Measurements from ENCODE around the gene CYTH1. TPM values are rescaled to one million over a fixed set of nuclear protein-coding genes. Genes with fewer than 3 reads are reported as not detected.

Gene CYTH1
- polyA plus RNA-seq, 1 experiment: 13.7 TPM

DNA sequence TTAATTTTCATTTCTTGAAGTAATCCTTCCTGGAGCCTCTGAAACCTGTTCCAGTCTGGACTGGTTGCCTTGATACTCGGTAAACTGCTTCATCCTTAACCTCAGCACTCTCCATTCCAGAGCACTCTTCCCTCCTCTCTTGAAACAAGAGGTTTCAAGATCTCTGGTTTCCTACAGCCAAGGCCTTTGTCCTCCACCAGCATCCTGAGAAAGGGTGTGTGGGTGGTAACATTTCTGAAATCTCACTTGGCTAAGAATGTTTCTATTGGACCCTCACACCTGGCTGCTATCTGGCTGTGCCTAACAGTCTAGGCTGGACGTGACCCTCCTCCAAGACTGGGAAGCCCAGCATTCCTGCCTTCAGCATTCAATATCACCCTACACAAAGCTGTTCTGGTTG is 99.7 kb downstream of the CYTH1 start:
- Histone ChIP-seq H3K9me3 (ENCODE audit: control insufficient read depth, insufficient read depth, low read length) (no peaks in the 10 kb centered on the region), H3K4me3 (ENCODE audit: low read depth, low read length) (no peak overlapping the region), H3K27me3 (ENCODE audit: control insufficient read depth, insufficient read depth, low read length) (no peaks in the 10 kb centered on the region), H3K27ac (ENCODE audit: low read depth, low read length) (no peak overlapping the region)
- no peak for DNase-seq (ENCODE audit: low read depth, low spot score)
- CTCF ChIA-PET: no interaction called here
- TF ChIP-seq, protein P1, sequence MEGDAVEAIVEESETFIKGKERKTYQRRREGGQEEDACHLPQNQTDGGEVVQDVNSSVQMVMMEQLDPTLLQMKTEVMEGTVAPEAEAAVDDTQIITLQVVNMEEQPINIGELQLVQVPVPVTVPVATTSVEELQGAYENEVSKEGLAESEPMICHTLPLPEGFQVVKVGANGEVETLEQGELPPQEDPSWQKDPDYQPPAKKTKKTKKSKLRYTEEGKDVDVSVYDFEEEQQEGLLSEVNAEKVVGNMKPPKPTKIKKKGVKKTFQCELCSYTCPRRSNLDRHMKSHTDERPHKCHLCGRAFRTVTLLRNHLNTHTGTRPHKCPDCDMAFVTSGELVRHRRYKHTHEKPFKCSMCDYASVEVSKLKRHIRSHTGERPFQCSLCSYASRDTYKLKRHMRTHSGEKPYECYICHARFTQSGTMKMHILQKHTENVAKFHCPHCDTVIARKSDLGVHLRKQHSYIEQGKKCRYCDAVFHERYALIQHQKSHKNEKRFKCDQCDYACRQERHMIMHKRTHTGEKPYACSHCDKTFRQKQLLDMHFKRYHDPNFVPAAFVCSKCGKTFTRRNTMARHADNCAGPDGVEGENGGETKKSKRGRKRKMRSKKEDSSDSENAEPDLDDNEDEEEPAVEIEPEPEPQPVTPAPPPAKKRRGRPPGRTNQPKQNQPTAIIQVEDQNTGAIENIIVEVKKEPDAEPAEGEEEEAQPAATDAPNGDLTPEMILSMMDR (IDR thresholded peaks at IDR 0.05; ENCODE audit: low read depth, low read length): no peak
- POLR2A ChIA-PET: no interaction called here

DNA sequence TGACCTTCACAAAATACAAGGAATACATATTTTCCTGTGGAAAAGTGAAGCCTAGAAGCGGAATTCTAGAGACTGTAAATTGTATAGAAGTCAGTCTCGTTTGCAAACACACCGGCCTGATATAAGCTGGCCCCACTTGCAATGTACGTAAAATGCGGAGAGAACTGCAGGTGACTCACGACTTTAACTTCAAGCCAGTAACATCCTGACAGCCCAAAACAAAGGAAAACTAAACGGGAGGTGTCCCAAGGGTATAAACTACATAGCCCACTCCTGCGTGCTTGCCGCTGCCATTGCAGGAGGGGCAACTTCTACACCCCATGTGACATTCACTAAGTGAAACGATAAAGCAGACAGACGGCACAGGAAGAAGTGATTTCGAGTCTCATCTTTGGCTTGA is 101.6 kb downstream of the CYTH1 start:
- H3K27me3 ChIP-seq (ENCODE audit: control insufficient read depth, insufficient read depth, low read length): no peaks in the 10 kb centered on the region
- no peaks in the 10 kb centered on the region; the same call in 1 of the 2 replicates for H3K9me3 ChIP-seq (ENCODE audit: control insufficient read depth, insufficient read depth, low read length)
- CTCF ChIA-PET: interaction anchor here (1.1 kb wide), 1 partner anchor 26 kb away, joined by 3 read pairs; no protein-coding TSS in a partner anchor
- no peak overlapping the region for H3K4me3 ChIP-seq (ENCODE audit: low read depth, low read length)
- POLR2A ChIA-PET: no interaction called here
- DNase-seq (ENCODE audit: low read depth, low spot score): no peak
- H3K27ac ChIP-seq (ENCODE audit: low read depth, low read length): no peak overlapping the region
- TF ChIP-seq, protein P1 (IDR thresholded peaks at IDR 0.05; ENCODE audit: low read depth, low read length): no peak

DNA sequence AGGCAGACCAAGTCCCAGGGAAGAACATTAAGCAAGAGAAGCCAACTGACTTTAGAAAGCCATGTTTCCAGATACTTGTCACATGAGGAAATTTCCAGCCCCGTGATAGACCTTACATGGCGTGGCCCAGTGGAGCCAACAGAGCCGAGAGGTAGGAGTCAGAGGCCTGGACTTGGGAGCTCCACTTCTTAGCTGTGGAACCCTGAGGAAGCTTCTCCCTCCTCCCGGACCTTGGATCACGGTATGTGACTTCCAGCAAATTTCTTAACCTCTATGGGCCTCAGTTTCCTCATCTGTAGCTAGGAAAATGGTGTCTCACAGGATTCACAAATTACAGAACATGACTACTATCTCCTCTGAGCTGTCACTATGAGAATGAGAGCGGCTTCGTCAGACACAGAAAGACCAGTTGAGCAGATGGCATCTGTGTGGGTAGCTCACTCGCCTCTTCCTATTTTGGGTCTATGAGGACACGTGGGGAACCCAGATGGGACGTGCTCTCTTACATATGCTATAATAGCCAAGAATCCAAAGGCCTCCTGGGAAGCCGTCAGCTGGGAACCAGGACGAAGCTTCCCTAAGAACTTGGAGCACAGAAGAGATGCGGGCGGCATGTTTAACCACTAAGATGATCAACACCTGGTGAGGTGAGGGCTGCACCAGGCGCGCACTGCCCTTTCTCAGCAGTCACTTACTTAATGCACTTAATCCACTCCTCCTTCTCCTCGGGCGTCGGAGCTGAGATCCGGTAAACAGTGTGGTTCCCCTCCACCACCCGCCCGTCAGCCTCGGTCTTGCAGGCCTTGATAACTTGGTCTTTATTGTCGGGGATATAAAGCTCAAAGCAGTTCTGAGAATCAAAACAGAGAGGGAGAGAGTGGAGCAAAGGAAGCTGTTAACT is 102.3 kb downstream of the CYTH1 start:
- TF ChIP-seq, protein P1 (IDR thresholded peaks at IDR 0.05; ENCODE audit: low read depth, low read length): no peak
- no peaks in the 10 kb centered on the region; the same call in 1 of the 2 replicates for H3K9me3 ChIP-seq (ENCODE audit: control insufficient read depth, insufficient read depth, low read length)
- DNase-seq (ENCODE audit: low read depth, low spot score): no peak
- POLR2A ChIA-PET: no interaction called here
- CTCF ChIA-PET: interaction anchor here (1.1 kb wide), 1 partner anchor 27 kb away, joined by 3 read pairs; no protein-coding TSS in a partner anchor
- no peaks in the 10 kb centered on the region for H3K27me3 ChIP-seq (ENCODE audit: control insufficient read depth, insufficient read depth, low read length)
- H3K27ac ChIP-seq (ENCODE audit: low read depth, low read length): no peak overlapping the region
- H3K4me3 ChIP-seq (ENCODE audit: low read depth, low read length): no peak overlapping the region

DNA sequence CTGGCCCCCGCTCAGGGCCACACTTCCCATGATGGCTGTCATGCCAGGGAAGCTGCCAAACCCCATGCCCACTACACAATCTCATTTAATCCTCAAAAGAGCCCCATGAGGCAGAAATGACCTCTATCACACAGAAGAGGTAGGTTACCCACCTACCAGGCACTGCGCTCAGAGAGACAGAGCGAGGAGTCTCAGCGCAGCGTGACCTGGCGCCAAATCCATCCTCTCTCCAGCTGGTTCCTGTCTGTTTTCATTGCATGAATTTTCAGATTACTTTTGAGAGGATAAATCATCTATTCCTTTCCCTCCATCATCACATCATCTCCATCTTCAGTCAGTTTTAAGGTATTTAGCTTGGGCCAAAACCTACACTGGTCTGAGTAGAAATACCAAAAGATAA is 103.4 kb downstream of the CYTH1 start:
- POLR2A ChIA-PET: interaction anchor here (0.5 kb wide), 1 partner anchor 187 kb away, joined by 3 read pairs; no protein-coding TSS in a partner anchor

More for the DNA sequence above, 103.4 kb downstream of the CYTH1 start:
- CTCF ChIA-PET: no interaction called here
- Histone ChIP-seq H3K9me3 (ENCODE audit: control insufficient read depth, insufficient read depth, low read length) (no peaks in the 10 kb centered on the region; the same call in 1 of the 2 replicates), H3K27ac (ENCODE audit: low read depth, low read length) (no peak overlapping the region), H3K4me3 (ENCODE audit: low read depth, low read length) (no peak overlapping the region), H3K27me3 (ENCODE audit: control insufficient read depth, insufficient read depth, low read length) (no peaks in the 10 kb centered on the region)
- no peak for DNase-seq (ENCODE audit: low read depth, low spot score)
- TF ChIP-seq, protein P1 (IDR thresholded peaks at IDR 0.05; ENCODE audit: low read depth, low read length): no peak
